Mononuclear cell (primary cell): Measurements from ENCODE around the gene MRTFA. TPM values are rescaled to one million over a fixed set of nuclear protein-coding genes. Genes with fewer than 3 reads are reported as not detected.

Experiments used
- H3K27me3 ChIP-seq: 2 replicates; pipeline ENCODE4 v1.6.0; 2011; ENCODE audit warnings: low read length, control low read depth; ENCODE audit not compliant: insufficient read depth
- H3K4me1 ChIP-seq: 2 replicates; pipeline ENCODE4 v1.5.1; 2011; ENCODE audit warnings: mild to moderate bottlenecking, low read length, control low read depth; ENCODE audit not compliant: insufficient read depth
- H3K4me3 ChIP-seq: 2 replicates; pipeline ENCODE4 v1.5.1; 2011; ENCODE audit warnings: mild to moderate bottlenecking, low read length, moderate library complexity
- H3K9me3 ChIP-seq: 2 replicates; pipeline ENCODE4 v1.5.1; 2011; ENCODE audit warnings: low read depth, mild to moderate bottlenecking, control low read depth, low read length
- total RNA-seq: library from RNA; depleted of rRNA; stranded (reverse); fragments of >200 nt; gene quantifications from one replicate; pipeline ENCODE4 v1.2.3, GENCODE V29; 2012

Gene MRTFA
- total RNA-seq, 1 donor = 40.6 TPM

DNA sequence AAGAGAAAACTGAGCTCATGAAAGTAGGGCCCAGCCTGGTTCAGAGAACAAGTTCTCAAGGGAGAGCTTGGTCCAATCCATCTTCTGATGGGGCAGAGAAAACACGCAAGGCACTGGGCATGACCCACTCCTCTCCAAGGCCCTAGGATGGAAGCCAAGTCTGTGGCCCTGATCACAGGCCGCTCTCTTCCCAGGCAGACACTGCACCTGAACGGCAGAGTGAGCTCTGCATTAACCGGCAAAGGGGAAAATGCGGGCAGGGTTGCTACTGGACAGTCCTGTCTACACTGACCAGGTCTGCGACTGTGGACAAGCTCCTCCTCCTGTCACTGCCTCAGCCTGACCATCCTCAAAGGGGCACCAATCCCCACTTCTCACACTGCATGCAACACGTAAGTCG is 216.8 kb downstream of the MRTFA start:
- no peak overlapping the region for H3K4me3 ChIP-seq
- H3K9me3 ChIP-seq = no peaks in the 10 kb centered on the region
- peaks cover 41% of the 10 kb centered on the region for H3K4me1 ChIP-seq
- no peaks in the 10 kb centered on the region for H3K27me3 ChIP-seq

DNA sequence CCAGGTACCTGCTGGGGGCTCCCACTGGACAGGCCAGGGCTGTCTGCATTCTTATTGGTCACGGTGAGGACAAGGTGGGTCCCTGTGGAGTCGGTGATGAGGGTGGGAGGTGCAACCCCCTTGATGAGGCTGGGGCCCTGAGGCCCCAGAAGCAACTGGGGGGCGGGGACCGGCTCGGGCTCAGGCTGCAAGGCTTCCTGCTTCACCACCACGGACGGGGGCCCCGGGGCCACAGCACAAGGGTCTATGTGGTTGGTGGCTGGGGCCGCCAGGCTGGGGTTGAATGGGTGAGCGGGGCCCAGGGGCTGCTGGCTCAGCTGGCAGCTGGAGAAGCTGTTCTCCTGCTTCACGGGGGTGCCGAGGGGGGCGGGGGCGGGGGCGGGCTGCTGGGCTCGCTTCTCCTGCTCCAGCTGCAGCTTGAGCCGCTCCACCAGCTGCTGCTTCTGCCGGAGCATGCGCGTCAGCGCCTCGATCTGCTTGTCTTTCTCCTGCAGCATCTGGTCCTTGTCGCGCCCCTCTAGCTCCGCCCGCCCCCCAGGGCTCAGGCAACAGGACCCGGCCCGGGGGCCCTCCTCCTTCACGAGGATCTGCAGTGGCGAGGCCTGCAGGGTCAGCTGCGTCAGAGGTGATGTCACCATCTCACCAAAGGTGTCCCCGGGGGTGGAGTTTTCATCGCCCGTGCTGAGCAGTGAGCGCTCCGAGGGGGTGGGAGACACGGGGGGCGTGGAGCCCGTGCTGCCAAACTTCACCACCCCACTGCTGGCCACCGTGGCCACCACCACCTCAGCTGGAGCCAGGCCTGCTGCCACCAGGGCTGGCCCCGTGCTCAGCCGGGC is 217.9 kb downstream of the MRTFA start:
- peaks cover 51% of the 10 kb centered on the region for H3K4me1 ChIP-seq

DNA sequence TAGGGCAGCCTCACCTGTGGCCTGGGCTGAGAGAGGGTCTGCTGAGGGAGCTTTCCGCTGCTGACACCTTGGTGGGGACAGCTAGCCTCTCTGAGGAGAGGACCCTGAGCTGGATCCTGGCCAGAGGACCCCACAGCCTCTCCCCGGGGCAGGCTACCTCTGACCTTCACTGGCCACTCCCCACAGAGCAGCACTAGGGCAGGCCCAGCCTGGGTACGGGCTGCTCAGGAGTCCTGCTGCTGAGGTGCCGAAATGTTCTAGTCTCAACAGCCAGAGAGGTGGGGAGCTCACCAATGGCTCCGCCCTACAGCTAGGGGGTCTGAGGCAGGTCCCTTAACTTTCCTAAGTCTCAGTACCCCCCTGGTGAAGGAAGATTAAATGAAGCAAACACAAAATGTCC is 218.6 kb downstream of the MRTFA start:
- H3K4me1 ChIP-seq = peaks cover 58% of the 10 kb centered on the region
- no peak overlapping the region for H3K4me3 ChIP-seq
- no peaks in the 10 kb centered on the region for H3K27me3 ChIP-seq
- H3K9me3 ChIP-seq = no peaks in the 10 kb centered on the region

More for the DNA sequence above, 217.9 kb downstream of the MRTFA start:
- Histone ChIP-seq H3K9me3 (no peaks in the 10 kb centered on the region), H3K4me3 (no peak overlapping the region), H3K27me3 (no peaks in the 10 kb centered on the region)

DNA sequence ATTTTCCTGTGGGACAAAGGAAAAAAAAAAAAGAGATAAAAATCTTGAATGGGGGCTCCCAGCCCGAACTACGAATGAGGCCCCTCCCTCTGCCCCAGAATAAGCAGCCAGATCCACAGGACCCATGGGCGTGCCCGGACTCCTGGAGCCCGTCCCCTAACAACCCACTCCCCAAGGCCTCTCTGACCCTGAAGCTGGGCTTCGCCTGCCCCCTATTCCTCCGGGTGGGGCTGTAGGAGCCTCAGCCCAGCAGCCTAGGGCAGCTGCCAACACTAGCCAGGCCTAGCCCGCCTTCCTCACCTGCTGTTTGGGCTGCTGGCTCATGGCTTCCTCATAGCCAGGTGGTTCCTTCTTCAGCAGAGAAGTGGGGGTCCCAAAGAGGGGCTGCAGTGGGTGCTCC is 219.5 kb downstream of the MRTFA start:
- H3K4me1 ChIP-seq = peaks cover 67% of the 10 kb centered on the region
- no peaks in the 10 kb centered on the region for H3K9me3 ChIP-seq
- H3K4me3 ChIP-seq = no peak overlapping the region

DNA sequence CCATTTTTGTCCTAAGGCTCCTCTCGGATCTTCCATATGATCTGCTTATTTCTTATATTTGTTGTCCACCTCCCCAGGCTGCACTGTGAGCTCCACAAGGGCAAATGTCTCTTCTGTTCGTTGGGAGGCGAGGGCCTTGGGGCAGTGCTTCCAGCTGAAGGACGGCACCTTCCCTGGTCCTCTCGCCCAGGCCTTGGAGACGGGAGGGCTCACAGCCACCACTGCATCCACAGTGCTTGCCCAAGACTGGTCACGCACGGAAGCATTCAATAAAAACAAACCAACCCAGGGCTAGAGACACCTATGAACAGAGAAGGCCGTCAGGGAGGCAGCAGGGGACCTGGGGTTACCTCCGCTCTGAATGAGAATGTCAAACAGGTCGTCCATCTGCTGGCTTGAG is 219.9 kb downstream of the MRTFA start:
- peaks cover 71% of the 10 kb centered on the region for H3K4me1 ChIP-seq
- H3K27me3 ChIP-seq = no peaks in the 10 kb centered on the region
- no peaks in the 10 kb centered on the region for H3K9me3 ChIP-seq
- no peak overlapping the region for H3K4me3 ChIP-seq

More for the DNA sequence above, 219.5 kb downstream of the MRTFA start:
- no peaks in the 10 kb centered on the region for H3K27me3 ChIP-seq

DNA sequence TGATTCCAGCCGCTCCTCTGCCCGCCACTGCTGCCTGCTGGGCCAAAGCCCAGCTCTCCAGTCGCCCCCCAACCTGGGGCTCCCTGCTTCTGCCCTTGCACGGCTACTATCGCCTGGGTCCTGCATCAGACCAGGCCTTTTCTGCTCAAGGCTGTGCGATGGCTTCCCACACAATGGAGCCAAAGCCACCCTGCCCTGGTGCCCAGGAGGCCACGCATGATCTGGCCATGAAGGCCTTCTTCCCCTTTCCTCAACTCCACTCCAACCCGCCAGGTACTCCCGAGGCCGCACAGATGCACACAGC is 220.3 kb downstream of the MRTFA start:
- Histone ChIP-seq H3K9me3 (no peaks in the 10 kb centered on the region), H3K4me1 (peaks cover 73% of the 10 kb centered on the region), H3K4me3 (no peak overlapping the region), H3K27me3 (no peaks in the 10 kb centered on the region)

DNA sequence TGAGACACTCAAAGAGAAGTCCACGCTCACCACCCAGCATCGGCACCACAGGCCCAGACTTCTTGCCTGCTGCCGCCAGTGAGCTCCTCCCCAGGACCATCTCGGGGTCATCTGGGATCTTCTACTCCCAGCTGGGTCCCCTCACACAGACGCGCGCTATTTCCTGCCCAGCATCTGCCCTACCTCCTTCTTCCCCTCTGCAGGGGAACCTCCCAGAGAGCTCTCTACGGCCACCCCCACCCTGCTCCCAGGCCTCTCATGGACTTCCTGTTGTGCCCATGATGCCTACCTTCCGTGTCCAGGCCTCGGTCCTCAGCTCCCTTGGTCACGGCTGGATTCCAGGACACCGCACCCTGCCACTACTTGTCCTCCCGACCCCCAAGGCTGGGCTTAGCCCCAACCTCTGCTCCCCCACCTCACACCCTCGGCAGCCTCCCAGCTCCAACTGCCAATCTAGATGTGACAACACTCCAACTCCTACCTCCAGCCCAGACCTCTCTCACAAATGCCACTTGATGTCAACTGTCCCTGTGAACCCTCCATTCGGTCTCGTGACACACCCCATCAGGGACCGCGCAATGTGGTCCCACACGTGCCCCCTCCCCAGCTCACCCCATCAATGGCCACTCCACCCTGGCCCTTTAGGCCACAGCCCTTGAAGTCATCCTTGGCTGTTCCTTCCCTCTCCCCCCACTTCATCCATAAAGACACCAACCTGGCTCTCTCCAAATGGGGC is 220.8 kb downstream of the MRTFA start:
- H3K4me3 ChIP-seq = no peak overlapping the region
- no peaks in the 10 kb centered on the region for H3K27me3 ChIP-seq
- H3K9me3 ChIP-seq = no peaks in the 10 kb centered on the region
- H3K4me1 ChIP-seq = peaks cover 73% of the 10 kb centered on the region

DNA sequence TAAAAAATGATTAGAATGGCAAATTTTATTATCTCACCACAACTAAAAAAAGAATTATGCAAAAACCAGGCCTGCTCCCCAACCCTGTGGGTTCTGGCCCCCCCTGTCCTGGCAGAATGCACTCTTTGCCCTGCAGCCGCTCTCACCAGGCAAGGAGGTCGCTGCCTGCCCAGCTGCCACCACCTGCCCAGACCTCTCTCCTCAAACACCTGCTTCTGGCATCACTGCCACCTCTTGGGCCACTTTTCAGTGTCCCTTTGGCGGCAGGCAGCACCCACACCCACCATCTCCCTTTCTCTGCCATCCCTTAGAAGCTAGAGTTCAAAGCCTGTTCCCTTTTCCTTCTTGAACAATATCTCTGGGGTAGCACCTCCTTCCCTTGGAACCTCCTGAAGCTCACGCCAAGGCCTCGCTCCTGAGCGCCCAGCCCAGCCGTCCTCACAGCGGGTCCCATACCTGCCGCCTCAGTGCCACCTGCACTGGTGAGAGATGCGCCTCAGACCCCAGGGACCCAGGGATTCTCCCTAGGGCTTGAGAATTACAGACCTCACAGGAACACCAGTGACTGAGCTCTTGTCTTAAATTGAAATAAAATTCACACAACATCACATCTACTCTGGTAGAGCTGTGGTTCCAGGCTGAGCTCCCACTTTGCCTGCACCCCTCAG is 221.5 kb downstream of the MRTFA start:
- no peaks in the 10 kb centered on the region for H3K27me3 ChIP-seq
- H3K9me3 ChIP-seq = no peaks in the 10 kb centered on the region
- no peak overlapping the region for H3K4me3 ChIP-seq
- peaks cover 73% of the 10 kb centered on the region for H3K4me1 ChIP-seq

DNA sequence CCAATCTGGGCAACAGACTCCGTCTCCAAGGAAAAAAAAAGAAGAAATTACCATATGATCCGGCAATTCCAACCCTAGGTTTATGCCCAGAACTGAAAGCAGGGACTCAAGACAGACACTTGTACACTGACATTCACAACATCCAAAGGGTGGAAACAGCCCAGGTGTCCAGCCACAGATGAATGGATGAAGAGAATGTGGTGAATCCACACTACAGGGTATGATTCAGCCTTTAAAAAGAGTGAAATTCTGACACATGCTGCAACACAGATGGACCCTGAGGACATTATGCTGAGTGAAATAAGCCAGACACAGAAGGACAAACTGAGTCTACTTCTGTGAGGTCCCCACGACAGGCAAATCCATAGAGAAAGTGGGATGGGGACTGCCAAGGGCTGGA is 222.2 kb downstream of the MRTFA start:
- no peaks in the 10 kb centered on the region for H3K27me3 ChIP-seq
- peaks cover 73% of the 10 kb centered on the region for H3K4me1 ChIP-seq
- no peak overlapping the region for H3K4me3 ChIP-seq
- no peaks in the 10 kb centered on the region for H3K9me3 ChIP-seq

DNA sequence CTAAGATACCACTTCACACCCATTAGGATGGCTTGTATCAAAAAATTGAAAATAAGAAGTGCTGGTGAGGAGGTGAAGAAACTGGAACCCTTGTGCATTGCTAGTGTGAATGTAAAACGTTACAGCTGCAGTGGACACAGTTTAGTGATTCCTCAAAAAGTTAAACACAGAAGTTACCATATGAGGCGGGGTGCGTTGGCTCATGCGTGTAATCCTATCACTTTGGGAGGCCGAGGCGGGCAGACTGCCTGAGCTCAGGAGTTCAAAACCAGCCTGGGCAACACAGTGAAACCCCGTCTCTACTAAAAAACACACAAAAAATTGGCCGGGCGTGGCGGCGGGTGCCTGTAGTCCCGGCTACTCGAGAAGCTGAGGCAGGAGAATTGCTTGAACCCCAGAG is 222.6 kb downstream of the MRTFA start:
- no peak overlapping the region for H3K4me3 ChIP-seq
- H3K27me3 ChIP-seq = no peaks in the 10 kb centered on the region
- H3K9me3 ChIP-seq = no peaks in the 10 kb centered on the region
- peaks cover 70% of the 10 kb centered on the region for H3K4me1 ChIP-seq

DNA sequence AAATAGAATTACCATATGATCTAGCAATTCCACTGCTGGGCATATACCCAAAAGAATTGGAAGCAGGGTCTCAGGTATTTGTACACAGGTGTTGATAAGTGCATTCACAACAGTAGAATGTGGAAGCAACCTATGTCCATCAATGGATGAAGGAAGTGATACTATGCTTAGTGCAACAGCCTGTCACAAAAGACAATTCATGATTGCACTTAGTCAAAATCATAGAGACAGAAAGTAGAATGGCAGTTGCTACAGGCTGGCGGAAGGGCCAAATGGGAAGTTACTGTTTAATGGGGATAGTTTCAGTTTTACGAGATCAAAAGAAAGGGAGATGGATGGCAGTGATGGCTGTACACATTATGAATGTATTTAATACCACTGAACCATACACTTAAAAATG is 224.1 kb downstream of the MRTFA start:
- Histone ChIP-seq H3K4me1 (peaks cover 58% of the 10 kb centered on the region), H3K27me3 (no peaks in the 10 kb centered on the region), H3K9me3 (no peaks in the 10 kb centered on the region), H3K4me3 (no peak overlapping the region)

DNA sequence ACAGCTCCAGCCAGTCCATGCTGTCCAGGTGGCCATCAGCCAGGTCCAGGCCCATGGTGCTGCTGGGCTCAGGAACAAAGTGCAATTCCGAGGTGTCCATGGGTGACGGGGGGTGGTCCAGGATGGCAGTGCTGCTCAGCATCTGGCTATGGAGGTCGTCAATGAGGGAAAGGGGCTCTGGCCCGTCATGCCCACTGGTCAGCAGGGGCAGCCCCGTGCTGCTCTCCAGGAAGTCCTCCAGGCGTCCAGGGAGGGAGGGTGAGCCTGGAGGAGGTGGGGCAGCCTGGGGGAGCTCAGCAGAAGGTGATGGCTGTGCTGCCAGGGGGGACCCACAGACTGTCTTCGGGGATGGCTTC is 225.0 kb downstream of the MRTFA start:
- peaks cover 50% of the 10 kb centered on the region for H3K4me1 ChIP-seq
- no peak overlapping the region for H3K4me3 ChIP-seq
- H3K27me3 ChIP-seq = no peaks in the 10 kb centered on the region
- no peaks in the 10 kb centered on the region for H3K9me3 ChIP-seq

DNA sequence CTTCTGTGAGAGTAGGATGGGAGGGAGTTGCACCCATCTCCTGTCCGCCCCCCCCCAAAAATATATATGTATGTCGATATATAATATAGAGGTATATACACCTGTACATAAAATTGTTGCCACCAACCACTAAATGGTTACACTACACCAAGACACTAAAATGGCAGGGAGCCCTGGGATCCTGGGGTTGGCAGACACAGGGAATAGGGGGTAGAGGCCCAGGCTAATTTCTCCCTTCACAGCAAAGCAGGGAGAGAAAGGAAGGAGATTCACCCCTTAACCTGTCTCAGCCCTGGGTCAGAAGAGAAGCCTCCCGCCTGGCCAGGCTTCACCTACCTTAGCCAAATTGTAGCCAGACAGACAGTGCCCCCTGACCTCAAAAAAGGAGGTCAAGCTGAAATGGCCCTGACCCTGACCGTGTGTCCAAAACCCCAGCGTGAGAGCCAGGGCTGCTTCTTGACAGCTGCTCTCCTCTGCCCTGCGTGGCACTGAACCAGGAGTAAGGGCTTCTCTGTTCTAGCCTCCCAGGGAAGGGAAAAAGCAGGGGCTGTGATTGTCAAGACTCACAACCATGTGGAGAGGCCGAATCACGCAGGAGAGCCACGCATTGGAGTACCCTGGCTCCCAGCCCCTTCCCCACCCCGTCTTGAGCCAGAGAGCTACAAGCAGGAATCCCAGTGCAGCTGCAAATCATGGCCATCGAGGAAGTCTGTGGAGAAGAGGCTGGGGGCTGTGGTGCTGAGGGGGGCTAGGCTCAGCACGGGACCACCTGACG is 225.6 kb downstream of the MRTFA start:
- Histone ChIP-seq H3K4me3 (no peak overlapping the region), H3K4me1 (peaks cover 44% of the 10 kb centered on the region), H3K27me3 (no peaks in the 10 kb centered on the region), H3K9me3 (no peaks in the 10 kb centered on the region)

DNA sequence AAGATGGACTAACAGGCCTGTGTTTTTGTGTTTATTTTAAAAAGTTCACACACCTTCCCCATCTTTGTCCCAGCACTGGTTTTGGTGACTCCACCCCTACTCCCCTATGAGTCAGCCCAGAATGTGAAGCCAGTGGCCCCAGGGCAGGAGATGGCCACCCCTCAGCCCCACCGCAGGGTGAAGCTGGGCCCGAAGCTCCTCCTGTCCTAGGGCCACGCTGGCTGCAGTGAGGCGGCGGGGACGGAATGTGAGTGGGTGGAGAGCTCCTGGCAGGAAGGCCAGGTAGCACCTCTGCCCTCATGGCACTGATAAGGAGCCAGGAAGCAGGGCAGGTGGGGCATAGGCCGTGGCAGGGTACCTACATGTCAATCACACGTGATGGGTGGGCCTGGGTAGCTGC is 226.2 kb downstream of the MRTFA start:
- Histone ChIP-seq H3K27me3 (no peaks in the 10 kb centered on the region), H3K4me1 (peaks cover 38% of the 10 kb centered on the region), H3K9me3 (no peaks in the 10 kb centered on the region), H3K4me3 (no peak overlapping the region)

DNA sequence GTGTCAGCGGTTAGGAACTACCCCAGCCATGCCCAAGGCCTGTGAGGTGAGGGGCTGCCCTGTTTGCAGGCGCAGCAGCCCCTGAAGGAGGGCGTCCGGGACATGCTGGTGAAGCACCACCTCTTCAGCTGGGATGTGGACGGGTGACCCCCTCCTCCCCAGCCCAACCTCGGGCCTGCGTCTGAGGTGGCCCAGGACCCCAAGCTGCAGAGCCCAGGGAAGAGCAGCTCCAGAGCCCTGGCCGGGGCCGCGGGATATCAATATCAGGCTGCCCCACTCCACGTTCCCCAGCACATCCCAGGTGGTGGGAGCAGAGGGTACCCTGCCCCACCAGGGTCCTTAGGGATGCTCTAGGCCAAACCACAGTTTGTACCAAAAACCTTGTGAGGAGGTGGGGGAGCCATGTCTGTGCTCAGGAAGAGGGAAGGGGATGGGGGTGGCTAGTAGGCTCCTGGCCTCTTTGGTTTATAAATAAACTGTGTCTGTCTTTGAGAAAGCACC is 226.9 kb downstream of the MRTFA start:
- Histone ChIP-seq H3K9me3 (no peaks in the 10 kb centered on the region), H3K4me3 (no peak overlapping the region), H3K27me3 (no peaks in the 10 kb centered on the region), H3K4me1 (peaks cover 31% of the 10 kb centered on the region)
